Astrocyte of the hippocampus (primary cell): ENCODE results near the gene PROSER2.
A peak's percentile ranks its signal among the peaks of the same experiment; 100 is the strongest.

Source experiments
- DNase-seq: peaks from one replicate; pipeline ENCODE4 v3.0.0; 2011; ENCODE audit warnings: low read depth, low spot score

Gene PROSER2

DNA sequence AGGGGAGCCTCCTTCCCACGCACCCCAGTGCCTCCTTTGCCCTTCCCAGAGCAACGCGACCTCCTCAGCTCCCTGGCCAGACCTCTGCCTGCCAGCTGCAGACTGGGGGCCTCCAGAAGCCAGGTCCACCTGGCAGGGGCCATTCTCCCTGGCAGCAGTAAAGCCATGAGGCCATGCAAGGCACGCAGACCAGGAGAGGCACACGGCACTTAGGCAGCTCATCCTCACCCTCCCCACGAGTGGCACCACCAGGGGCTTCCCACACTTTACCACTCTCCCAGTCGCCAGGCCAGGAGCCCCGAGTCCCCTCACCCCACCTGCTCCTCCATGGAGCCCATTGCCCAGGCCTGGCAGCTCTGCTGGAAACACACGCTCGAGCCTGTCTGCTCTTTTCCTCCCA is 85.4 kb downstream of the PROSER2 start:
- DNase-seq, result no peak

DNA sequence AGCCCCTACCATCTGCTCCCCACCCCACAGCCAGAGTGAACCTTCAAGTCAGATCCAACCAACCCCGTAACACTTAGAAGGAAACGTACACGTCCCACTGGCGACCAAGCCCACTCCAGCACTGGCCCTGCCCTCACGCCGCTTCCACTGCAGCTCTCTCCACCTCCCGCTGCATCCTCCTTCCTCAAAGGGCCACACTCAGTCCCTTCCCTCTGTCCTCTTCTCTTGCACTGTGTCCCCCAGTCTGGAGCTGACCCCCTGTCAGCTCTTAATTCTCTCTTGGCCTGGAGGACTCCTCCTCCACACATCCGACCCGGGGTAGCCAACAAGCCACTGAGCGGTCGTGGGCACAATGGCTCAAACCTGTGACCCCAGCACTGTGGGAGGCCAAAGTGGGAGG is 85.8 kb downstream of the PROSER2 start:
- DNase-seq, result no peak

DNA sequence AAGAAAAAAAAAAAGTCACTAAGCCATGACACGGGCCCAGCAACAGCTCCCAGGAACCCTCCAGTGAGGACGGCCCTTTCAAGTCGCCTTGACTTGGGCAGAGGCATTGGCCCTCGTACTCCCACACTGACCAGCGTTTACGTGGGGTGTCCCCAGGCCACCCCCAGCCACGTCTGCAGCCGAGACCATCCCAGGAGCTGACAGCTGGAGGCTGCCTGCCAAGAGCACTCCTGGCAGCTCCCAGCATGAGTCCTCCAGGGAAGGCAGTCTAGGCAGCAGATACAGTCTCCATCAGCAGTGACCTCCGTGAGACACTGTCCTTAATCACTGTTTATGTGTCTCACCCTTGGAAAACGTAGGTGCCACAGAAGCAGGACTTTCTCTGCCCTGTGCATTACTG is 86.5 kb downstream of the PROSER2 start:
- no peak for DNase-seq

DNA sequence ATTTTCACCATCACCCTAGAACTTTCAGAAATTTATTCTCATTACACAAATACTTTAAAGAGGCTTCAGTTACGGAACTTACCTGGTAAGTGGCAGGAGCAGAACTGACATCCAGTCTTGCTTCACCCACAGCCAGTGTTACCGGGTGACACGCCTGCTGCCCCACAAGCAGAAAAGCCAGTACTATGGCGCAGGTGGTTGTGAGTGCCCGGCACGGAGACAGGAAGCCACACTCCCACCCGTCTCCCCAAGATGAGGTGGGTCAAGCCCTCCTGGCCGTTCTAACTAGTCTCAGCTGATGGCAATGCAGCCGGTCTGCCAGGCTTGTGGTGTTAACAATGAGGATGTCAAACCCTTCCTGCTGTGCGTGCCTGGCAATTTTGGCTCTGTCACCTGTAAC is 86.9 kb downstream of the PROSER2 start:
- DNase-seq, result no peak

DNA sequence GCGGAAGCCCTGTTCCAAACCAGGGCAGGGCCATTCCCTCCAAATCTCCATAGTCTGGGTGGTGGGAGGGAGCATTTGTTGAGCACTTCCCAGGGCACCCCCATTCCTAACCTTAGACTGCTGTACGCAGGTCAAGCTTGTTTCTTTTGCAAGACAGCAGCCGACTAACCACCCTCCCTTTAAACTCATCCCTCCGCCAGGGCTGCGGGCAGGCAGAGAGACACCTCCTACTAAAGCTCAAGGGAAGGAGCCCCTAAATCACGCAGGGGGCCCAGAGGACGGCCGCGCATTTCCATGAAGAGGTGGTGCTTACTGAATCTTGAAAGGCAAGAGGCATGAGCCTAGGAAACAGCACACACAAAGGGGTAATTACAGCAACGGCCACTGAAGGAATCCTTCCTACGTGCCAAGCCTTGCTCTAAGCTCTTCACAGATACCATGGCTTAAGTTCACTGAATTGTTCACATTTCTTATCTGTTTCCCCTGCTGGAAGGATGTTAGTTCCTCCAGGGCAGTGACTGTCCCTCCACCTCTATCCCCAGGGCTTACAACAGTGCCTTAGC is 90.0 kb downstream of the PROSER2 start:
- DNase-seq, result peak; percentile 27

DNA sequence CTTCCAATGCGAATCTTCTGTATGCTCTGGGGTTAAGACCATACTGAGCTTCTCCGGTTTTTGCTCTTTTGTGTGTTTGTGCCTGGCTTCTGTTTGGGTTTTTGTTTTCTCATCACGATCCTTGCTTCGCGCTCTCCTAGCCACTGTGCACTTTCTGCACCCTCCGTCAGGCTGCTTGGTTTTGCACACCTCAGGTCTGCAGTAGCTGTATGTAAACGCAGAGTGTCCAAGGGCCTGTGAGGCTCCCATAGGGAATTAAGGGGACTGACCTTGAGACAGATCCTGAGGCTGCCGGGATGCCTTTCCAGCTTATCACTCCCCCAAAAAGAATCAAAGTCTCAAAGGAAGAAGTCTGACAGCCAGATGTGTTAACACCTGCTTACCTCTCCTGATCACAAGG is 95.2 kb downstream of the PROSER2 start:
- DNase-seq, result no peak

DNA sequence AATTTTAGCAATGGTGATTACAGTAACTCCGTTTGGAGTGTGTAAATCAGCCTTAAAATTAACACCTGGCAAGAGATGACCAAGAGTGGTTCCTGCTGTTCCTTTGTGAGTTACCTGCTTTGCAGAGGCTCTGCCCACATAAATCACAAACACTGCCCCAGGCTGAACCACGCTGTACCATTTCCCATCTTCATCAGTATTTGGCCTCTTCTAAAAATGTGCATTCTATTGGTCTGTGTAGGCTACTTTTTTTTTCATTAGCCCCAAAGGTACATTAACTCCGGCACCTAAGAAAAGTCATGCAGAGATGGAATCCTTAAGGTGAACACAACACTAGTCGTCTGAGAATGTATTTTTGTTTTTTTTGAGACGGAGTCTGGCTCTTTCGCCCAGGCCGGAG is 96.1 kb downstream of the PROSER2 start:
- DNase-seq, result no peak
